ENCODE measurements around the gene NUFIP1.
A peak's percentile ranks its signal among the peaks of the same experiment; 100 is the strongest.
"Not testable (repeated sequence)": the region's sequence is repeated elsewhere in the genome, so short reads cannot be mapped to it uniquely, and the experiment has no call there.

The NUFIP1 gene

DNA sequence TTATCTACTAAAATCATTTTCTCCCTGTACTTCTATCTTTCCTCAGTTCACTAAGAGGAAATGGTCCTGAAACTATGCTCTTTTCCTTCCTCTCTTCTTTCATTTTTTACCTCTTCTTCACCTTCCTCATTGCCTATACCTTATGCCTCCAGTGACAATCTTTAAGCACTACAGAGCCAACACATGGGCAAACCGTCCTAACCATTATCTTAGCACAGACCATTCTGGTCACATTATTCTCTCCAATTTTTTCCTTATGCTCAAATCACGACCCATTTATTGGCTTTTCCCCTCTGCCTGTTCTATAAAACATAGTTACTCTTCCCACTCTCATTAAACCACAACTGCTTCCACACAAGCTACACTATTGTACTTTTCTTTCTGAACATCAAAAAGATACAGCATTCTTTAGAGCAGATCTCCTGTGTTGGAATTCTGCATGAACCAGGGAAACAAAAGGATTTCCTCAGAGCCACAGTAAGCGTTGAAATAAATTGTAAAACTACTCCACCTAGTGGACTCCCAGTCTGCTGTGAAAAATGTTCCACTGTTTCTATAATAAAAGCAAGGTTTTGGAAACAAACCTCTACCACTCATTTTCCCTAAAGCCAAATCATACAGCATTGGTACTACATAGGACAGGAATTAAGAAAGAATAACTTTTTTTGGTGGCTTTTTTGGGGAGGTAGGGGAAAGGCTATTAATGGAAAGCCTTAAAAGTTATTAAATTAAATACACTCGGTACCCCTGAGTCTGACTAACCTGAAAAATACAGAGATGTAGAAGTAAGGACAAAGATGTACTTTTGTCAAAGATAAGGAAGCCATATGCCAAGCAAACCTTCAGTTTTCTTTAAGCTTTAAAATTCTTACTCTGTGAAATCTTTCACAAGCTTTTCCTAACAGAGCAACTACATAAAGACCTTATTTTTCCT is 19.5 kb downstream of the NUFIP1 start:
- DNase-seq, result peak; percentile 65

DNA sequence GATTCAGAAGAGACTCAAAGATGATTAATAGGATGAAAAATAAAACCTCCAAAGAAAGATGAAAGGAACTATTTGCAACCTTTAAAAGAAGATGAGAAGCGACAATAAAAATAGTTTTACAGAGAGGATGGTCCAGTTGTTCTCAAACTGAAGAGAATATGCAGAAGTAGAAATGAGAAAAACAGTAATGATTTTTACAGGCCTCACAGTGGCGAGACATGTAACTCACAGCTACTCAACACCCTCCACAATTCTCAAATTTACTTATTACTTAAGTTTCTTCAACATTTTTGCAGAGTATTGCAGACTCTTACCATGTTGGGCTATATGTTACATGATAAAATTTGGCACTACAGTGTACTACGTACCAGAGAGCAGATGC is 20.8 kb downstream of the NUFIP1 start:
- DNase-seq, result no peak

DNA sequence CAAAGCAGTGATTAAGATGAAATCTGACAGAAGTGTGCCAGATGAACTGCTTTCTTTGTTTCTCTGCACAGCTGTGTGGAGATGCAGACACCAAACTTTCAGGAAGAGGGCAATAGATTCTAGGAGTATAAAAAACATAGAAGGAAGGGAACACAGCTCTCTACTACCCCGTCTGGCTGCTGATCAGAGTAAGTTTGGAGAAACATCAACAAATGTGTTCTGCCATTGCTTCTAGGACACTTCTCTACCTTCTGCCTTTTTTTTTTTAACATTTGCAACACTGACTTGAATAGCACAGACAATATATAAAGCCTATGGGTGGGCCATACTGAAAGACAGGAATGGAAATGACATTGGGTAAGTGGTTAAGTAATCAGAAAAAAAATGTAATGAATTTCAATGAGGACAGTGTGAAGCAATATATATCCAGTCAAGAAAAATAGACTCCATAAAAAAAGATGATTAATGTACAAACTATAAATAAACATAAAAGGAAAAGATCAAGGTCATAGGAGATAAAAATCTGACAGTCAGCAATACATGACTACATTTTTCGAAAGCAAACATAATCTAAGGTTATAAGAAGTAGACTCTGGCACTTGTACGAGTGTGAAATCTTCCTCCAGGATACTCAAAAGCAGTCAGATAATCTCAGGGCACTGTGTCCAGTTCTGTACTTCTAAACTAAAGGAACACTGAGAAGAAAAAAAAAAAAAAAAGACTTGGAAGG is 21.4 kb downstream of the NUFIP1 start:
- DNase-seq, result peak; percentile 29

DNA sequence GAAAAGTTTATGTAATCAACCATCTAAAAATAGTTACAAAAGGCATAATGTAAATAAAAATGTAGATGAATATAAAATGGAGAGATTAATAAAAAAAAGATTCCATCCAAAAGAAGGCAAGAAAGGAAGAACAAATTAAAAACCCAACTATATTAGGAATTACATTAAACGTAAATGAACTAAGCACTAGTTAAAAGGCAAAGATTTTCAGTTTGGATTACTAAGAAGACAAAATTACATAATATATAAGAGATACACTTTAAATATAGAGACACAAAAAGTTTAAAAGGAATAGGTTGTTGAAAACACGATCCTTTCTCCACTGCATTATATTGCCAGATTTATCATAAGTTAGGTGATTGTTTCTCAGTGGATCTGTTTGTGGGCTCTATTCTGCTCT is 27.3 kb downstream of the NUFIP1 start:
- DNase-seq, result no peak

DNA sequence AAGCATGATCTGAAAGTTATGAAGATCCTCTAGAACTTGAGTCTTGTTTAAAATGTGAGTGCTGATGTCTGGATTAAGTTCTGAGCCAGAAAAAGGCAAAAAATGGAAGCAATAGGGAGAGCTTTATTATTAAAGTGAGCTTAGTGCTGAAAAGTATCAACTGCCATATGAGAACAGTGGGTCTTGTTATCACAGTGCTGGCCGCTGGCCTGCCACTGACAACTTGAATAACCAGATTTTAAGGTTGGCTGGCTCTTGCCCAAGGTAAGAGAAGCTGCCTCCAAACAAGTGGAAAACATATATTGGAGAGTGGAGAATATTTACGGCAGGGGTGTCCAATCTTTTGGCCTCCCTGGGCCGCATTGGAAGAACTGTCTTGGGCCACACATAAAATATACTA is 33.9 kb downstream of the NUFIP1 start:
- no peak for DNase-seq

DNA sequence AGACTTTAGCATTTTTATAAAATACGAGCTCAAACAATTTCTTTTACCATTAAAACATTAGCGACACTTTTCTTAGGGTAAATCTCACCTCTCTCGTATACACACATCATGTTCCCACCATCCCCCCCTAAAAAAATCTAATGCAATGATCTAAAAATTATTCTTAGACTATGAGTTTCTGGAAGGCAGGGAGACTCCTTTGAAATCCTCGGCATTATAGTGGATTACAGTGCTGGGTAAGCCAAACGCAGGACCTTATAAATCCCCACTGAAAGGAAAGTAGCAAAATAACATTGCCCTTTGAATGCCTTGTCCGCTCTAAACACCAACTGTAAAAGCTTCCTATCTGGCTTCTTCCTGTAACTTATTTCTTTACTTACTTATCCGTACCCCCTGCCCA is 35.0 kb downstream of the NUFIP1 start:
- no peak for DNase-seq

DNA sequence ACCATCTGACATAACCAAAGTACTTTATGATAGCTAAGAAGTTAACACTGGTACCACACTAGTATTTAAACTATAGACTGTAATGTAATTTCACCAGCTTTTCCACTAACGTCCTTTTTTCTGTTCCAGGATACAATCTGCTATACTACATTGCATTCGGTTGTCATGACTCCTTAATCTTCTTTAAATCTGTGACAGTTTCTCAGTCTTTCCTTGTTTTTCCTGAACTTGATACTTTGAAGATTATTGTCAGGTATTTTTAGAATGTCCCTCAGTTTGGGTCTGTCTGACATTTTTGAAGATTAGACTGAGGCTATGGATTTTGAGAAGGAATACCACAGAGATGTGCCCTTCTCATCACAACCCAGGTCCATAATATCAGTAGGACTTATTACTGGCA is 36.6 kb downstream of the NUFIP1 start:
- DNase-seq, result no peak

DNA sequence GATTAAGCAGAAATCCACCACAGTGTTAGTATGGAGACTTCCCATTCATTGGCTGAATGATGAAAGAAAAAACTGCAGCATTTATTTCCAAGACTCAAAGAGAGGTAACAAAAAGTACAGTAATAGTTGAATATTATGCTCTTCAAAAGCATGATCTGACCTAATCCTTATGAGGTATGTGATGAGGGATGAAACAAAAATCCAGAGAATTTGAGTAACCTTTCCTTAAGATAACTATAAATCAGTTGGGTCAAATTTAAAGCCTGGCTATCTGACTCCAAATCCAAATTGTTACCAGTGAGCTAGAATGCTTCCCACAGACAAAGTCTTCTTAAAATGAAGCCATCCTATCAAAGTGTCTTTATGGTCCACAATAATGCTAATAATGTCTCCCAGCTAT is 38.1 kb downstream of the NUFIP1 start:
- peak; percentile 51 for DNase-seq

DNA sequence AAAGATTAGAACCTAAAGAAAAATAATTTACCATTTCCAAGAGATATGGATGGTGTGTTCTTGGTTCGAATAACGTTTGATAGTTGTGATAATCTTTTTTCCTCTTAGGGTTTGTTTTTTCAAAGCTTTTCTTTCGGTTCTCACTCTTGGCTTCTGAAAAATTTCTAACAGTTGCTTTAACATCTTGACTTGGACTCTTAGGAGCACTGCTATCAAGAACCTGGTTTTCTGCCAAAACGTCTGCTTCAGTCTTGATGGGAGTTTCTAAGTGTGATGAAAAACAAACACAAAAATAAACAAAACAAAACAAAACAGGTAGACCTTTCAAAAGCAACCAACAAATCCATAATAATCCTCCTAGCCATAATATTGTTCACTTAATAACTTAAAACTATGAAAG is 45.9 kb downstream of the NUFIP1 start:
- DNase-seq, result not testable (repeated sequence)

DNA sequence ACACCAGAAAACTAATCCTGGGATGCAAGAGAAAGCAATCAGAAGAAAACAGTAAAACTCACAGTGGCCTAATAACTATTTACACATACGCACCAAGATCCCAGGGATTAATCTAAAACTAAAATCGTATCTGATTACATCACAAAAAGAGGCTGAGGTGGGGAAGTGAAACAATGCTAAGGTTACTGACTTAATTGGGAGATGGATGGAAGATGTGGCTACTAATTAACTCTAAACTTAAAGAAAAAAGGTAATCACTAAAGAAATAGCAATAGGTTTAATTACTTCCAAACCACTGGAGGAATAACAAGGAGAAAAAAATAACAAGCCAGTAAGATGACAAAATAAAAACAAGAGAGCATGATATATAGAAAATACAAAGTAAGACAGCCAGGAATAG is 50.4 kb downstream of the NUFIP1 start:
- no peak for DNase-seq

DNA sequence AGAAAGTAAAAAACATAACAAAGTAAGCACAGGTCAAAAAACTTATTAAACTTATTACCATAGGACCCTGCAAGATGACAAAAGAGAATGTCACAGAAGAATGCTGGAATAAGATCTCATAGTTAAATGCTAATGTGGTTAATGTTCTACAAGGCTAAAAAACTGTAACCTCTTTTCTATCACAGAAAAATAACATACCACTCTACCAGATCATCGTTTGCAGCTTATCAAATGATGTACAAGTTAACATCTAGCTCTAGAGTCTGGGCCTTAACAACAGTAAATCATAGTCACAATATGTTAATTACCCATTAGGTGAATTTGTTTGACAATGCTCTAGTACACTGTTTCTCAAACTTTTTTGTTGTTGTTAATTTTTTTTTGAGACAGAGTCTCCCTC is 53.0 kb downstream of the NUFIP1 start:
- DNase-seq, result peak; percentile 31

DNA sequence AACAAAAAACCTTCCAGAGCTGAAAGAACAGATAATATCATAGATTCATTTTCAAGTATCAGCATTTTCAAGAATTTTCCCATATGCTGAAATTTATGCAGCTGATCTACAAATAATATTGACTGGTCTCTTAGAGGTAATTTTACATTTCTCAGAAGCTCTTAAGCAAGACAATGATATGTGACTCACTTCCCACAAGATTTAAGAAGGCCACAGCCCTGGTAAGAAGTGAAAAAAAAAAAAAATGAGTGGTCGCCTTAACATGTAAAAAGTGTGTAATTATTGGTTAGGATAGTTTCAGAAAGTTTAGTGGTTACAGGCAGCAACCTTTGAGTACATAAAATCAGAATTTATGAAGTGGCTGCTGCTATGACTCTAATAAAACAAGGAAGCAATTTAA is 54.5 kb downstream of the NUFIP1 start:
- DNase-seq, result peak; percentile 73

DNA sequence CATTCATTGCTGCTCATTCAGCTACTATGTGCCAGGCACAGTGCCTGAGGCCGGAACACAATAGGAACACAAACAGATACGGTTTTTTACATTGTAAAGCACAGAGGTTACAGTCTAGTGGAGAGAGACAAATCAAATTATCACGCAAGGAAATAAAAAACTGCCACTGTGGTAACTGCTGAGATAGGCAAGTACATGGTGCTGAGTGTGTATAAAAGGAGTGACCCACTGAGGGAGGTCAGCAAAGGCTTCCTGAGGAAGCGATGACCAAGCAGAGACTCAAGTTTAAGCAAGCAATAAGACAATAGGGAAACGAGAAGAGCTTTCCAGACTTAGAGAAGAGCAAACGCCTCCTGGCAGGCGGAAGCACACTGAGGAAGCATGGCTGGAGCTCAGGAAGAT is 56.4 kb downstream of the NUFIP1 start:
- DNase-seq, result peak; percentile 25

DNA sequence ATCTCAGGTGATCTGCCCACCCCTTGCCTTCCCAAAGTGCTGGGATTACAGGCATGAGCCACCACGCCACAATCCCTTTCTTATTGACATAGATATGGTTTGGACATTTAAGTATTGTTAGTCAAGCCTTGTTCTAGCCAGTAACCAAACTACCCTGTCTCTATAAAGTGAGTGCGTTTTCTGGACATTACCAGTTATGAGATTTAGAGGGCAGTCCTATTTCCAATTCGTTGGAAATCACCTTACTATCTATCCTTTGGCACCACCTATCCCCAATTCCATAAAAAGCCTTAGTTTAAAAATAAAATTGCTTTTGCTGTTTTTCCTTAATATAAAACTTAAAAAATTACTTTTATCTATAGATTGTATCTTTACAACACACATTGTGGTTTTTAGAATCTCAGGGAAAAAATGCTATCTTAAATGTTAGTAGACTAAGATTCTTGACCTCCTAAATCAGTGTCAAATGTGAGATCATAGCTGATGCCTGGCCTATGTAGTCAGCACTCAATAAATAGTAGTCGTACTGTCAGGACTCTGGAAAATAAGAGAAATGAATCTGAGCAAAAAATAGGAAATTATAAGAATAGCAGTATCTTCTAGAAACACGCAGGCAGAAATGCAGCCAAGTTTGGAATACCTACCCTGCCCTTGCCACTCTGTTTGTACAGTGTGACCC is 57.0 kb downstream of the NUFIP1 start:
- DNase-seq, result peak; percentile 76

DNA sequence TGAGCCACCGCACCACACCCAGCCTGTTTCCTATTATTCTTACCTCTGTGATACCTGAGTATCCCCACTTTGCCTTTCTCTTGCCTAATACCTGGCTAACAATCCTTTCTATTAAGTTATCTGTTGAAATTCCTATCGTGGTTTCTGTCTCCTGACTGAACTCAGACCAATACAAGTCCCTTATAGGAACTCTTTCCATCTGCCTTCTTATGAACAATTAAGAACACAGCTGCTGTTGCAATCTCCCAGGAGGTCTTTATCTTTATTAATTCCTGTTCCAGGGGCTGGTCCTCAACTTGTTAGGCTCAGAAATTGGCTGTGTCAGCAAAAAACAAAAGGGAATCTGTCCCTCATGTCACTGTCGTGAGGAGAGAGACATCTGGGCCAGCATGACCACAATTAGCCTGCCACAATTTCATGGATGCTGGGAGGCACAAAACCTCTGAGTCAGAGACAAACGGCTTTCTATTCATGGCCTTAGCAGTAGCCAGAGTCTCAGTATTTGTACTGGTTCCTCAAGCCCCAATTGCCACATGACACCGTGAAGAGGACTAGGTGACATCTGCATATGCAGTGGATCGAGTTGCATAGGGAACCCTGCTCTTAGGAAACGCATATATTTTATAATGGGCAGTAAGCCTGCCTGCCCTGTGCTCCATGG is 58.2 kb downstream of the NUFIP1 start:
- DNase-seq, result peak; percentile 42

DNA sequence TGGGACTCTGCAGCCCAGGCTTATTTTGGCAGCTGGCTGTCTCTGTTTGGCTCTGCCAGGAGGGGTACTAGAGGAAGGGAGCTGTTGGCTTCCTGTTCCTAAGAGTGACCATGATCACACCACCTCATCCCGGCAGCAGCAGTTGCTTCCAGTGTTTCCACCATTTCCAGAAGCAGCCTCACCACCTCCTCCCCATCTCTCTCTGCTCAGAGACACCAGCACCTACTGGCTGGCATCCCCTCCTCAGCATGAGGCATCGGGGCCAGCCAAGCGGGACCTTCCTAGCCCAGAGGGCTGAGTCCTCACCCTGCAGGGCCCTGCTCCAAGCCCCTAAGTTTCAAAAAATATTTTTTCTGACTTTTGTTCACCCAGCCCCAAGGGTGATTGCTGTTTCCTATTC is 59.0 kb downstream of the NUFIP1 start:
- DNase-seq, result no peak

DNA sequence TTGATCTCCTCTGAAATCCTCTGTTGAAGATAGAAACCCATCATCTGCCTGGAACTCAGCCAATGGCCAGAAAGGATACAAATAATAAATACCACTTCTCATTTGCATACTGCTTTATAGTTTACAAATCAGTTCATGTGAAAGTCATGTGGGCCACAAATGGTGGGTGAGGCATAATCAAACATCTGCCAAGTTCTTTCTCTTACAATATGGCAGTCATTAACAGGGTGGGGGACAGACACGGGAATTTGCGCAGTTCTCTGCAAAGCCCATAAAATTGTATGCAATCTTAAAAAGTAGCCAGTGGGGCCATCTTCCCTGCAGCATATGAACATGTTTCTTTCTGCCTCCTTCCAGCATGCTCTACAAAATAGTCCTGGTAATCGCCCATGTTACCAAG is 59.6 kb downstream of the NUFIP1 start:
- DNase-seq, result no peak

DNA sequence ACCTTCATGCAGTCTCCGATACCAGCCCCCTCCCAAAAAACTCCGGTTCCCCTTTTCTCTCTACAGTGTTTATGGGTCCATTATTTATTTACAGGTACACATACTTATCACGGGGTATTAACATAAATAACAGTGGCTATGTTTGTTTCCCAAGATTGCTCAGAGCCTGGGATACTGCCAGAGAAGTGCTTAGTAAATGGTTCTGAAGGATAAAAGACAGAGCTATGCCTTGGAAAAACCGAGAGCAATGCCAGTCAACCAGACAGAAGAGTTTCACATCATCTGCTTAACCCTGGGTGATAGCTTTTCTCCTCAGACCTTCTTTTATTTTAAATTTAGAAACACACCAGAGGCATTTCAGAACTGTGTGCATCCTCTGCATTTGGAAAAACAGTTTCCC is 61.3 kb downstream of the NUFIP1 start:
- no peak for DNase-seq

DNA sequence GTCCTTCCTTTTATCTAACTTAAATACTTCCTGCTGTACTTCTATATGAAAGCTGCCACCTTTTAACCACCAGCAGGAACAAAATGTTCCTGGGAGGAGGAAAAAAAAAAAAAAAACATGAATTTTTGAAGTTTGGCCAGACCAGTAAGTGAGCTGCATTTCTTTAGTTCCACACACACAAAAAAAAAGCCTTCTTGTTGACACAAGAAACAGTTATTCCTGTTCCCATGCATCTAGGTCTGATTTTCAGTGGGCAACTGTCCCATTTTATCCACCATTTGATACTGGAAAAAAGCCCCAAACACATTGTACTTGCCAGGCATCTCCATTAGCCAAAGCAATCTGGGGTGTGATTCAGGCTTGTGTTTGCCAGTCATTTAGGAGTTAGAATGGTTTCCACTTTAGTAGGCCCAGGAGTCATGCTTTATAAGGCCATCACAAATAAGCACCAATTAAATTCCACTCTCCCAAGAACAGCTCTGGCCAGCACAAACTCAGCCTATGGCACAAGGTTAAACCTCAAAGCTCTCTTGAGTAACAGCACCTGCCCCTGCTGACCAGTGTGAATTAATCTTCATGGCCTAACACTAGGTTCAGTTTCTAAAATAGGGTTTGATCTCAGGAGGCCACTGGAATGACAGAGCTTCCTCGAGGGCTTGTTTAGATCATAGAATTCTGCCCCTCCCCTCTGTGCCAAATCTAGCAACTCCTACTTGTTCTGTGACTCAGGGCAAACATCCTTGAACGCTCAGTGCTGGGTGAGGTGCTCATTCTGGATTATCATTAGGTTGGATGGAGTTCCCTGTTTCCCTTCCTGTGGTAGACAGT is 67.1 kb downstream of the NUFIP1 start:
- DNase-seq, result peak; percentile 86

DNA sequence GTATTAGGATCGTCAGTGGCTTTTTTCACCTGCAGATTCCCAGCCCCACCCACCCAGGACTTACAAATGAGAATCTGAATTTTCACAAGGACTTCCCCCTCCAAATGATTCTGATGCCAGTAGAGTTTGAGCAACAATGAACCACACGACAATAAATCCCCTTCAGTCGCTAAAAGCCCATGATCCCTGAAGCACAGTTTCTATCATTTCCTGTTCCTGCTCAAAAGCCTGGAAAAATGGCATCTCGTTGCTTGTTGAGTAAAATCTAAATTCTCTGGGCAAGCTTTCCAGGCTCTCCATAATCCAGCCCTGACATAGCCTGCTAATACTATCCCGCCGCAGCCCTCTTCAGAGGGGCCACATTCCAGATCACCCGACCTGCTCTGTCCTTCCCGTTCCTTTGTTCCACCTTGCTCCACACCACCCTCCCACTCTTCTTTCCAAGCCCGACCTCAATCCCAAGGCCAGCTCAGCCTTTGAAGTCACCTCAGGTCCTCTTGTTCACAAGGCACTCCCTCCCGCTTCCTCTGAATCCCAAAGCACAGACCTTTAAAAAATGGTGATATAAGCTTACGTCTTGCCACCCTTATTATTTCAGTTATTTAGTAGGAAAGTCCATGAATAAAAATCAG is 67.9 kb downstream of the NUFIP1 start:
- no peak for DNase-seq

DNA sequence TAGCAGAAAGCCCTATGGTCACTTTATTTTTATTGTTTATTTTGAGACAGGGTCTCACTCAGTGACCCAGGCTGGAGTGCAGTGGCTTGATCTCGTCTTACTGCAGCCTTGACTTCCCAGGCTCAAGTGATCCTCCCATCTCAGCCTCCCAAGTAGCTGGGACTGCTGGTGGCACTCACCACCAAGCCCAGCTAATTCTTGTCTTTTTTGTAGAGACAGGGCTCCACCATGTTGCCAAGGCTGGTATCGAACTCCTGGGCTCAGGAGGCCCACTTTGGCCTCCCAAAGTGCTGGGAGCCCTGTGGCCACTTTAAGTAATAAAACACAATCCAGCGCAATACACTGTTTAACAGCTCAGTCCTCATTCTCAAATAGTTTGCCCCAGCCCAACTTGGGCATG is 69.3 kb downstream of the NUFIP1 start:
- DNase-seq, result no peak
